HG02588 (cell line): ENCODE data around the gene ANAPC16.
"Not testable (repeated sequence)": the region's sequence is repeated elsewhere in the genome, so short reads cannot be mapped to it uniquely, and the experiment has no call there.

Experiments
- ATAC-seq: cut with Tn5 transposase; IDR thresholded peaks from one replicate; pipeline ENCODE4 v1.9.1; 2021; ENCODE audit warnings: mild to moderate bottlenecking, moderate library complexity; ENCODE audit not compliant: unreplicated experiment

ANAPC16 gene

GRCh38 chr10:72211381-72211780 is 4.4 kb upstream of the ANAPC16 start:
- ATAC-seq, result not testable (repeated sequence)

GRCh38 chr10:72211832-72212231 is 4.0 kb upstream of the ANAPC16 start:
- ATAC-seq, result not testable (repeated sequence)

DNA sequence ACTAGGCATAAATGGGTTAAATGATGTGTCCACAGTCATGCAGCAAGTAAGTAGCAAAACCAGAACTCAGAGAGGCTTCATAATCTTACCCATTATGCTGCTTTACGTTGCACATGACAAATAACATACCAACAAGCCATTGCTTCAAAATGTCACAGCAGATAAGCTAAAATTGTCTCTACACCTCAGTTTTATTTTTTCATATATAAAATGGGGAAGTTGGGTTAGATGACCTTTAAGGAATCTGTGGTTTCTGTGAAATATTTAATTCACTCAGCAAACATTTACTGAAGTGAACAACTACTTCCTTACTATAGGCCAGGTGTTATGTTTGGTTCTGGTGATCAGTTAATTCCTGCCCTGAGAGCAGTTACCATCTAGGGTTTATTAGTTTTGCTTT is 2.5 kb downstream of the ANAPC16 start:
- no peak for ATAC-seq

- no peak for ATAC-seq
Observed at GRCh38 chr10:72218726-72219125, 2.9 kb downstream of the ANAPC16 start.

GRCh38 chr10:72219235-72219814 is 3.5 kb downstream of the ANAPC16 start:
- ATAC-seq, result no peak

- no peak for ATAC-seq
Observed at GRCh38 chr10:72220637-72221036, 4.8 kb downstream of the ANAPC16 start.

GRCh38 chr10:72221278-72221677 is 5.5 kb downstream of the ANAPC16 start:
- ATAC-seq, result no peak

GRCh38 chr10:72223743-72224101 is 7.9 kb downstream of the ANAPC16 start:
- ATAC-seq, result no peak

DNA sequence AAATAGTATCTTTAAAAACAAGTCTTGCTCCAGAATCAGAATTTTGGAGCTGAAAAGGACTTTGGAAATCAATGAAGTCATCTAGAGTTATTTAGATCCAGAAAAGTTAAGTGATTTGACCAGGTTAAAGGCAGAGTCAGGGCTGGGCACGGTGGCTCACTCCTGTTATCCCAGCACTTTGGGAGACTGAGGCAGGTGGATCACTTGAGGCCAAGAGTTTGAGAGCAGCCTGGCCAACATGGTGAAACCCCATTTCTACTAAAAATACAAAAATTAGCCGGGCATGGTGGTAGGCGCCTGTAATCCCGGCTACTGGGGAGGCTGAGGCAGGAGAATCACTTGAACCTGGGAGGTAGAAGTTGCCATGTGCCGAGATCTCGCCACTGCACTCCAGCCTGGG is 8.4 kb downstream of the ANAPC16 start:
- ATAC-seq, result not testable (repeated sequence)

- ATAC-seq, result no peak
Observed at GRCh38 chr10:72226418-72227027, 10.7 kb downstream of the ANAPC16 start.

DNA sequence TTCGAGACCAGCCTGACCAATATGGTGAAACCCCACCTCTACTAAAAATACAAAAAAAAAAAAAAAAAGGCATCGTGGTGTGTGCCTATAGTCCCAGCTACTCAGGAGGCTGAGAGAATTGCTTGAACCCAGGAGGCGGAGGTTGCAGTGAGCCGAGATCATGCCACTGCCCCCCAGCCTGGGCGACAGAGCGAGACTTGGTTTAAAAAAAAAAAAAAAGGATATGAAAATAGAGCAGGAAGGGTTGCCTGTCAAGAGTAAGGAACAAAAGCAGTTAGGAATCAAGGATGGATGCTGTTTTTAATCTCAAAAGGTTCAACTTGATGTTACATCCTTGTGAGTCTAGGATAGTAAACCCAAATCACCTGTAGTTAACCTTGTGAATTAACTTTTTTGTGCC is 12.0 kb downstream of the ANAPC16 start:
- no peak for ATAC-seq

DNA sequence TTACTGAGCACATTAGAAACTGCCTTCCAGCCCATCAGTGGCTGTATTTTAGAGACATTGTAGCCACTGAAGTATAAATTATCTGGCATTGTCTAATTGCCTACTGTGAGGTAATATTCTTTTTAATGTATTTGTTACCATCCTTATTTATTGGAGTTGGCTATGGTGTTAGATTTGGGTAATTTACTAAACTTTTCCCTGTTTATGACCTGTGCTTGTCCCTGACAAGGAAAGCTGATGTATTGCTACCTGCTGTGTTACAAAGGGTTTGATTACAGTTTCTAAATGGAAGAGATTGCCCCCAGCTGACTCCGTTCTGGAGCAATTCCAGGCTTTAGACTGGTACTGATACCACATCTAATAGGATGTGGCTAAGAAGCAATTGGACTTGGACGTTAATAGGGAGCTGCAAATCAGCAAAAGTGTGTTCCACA is 12.5 kb downstream of the ANAPC16 start:
- no peak for ATAC-seq

GRCh38 chr10:72229261-72230251 is 13.7 kb downstream of the ANAPC16 start:
- ATAC-seq, result no peak

DNA sequence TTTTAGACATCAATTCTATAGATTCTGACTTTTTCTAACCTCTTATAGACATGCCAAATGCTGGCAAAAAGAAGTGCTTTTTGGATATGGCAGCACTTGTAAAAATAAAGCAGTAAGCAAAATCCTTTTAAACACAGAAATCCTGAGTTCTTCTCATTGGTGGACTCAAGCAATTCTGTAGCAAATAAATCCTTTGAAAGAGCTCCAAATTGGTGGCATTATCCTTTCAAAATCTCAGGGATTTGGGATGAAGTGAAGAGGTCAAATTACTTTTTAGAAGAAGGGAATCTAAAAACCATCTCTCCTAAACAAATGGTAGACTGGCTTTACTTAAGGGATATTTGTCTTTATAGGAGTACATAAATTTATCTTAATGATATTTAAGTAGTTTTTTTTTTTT is 17.8 kb downstream of the ANAPC16 start:
- no peak for ATAC-seq

DNA sequence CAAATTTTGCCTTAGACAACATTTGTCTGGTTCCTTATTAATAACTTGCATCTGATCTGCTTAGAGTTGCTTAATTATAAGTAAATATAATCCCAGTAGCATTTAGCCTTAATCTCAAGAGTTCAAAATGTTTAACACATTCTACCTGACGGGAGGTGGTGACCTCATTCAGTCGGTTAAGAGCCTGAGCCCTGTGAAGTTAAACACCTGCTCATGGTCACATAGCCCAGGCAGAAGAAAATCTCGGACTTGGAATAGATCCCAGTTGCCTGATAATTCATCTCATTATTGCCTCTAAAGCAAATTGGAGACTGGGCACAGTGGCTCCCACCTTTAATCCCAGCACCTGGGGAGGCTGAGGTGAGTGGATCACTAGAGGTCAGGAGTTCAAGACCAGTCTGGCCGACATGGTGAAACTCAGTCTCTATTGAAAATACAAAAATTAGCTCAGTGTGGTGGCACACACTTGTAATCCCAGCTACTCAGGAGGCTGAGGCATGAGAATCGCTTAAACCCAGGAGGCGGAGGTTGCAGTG is 18.8 kb downstream of the ANAPC16 start:
- ATAC-seq, result no peak

DNA sequence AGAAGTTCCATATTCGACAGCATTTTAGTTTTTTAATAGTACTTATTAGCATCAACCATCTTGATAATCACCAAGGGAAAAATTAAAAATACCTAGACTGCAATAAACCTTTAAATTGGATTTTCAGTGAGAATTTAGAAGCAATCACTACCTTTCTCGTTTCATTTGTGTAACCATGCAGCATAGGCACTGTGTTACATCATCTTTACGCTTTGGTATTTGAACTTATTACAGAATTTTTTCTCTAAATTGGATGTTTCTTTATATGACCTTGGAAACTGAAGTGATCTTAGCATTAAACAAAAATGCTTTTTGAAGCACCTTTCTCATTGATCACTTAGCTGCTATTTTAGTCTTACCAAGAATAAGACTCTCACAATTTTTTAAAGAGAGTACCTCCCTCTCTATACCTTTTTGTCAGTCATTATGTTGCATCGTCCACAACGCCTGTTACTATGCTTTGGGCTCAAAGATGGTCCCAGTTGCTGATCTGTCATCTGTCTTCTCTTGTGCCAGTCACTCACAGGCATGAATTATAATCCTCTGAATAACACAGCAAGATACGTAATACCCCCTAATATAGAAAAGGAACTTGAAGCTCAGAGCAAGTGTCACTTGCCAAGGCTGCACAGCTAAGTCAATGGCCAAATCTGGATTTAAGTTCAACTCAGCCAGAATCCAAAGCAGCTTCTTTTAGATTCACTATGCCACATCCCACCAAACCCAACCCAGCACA is 19.9 kb downstream of the ANAPC16 start:
- no peak for ATAC-seq

GRCh38 chr10:72238392-72239175 is 22.8 kb downstream of the ANAPC16 start:
- no peak for ATAC-seq

DNA sequence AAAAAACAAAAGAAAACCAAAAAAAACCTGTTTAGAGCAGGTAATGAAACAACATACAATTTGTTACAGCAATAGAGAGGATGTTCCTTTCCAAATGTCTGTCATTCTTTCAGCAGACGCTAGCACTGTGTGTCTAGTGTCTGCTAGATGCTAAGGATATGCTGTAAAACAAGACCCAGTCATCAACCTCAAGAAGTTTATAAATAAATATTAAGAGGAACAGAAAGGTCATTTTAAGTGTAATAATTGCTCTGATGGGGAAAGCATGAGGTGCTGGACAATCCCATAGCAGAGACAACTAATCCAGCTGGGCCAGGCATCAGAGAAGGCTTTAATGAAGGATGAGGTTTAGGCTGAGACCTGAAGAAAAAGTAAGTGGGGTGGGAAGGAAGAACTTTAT is 23.6 kb downstream of the ANAPC16 start:
- no peak for ATAC-seq

- ATAC-seq, result no peak
Observed at GRCh38 chr10:72240371-72240770, 24.6 kb downstream of the ANAPC16 start.

DNA sequence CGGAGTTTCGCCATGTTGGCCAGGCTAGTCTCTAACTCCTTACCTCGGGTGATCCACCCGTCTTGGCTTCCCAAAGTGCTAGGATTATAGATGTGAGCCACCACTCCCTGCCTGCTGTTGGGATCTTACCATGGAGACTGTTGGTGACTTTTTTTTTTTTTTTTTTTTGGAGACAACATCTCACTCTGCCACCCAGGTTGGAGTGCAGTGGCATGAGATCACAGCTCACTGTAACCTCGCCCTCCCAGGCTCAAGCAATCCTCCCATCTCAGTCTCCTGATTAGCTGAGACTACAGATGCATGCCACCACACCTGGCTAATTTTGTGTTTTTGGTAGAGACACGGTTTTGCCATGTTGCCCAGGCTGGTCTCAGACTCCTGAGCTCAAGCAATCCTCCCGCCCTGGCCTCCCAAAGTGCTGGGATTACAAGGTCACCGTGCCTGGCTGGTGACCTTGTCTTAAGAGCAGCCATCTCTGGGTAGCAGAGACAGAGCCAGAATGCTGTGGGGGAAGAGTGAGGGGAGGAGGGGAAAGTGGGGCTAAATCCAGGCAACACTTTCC is 26.0 kb downstream of the ANAPC16 start:
- ATAC-seq, result no peak
